Ramos (cell line): ENCODE measurements around the gene SNX3.
"Not testable (repeated sequence)": the region's sequence is repeated elsewhere in the genome, so short reads cannot be mapped to it uniquely, and the experiment has no call there.

Source experiments
- in situ Hi-C: fragments of 300-500 bp; cut with MboI; formaldehyde crosslinking; loops from one replicate; pipeline ENCODE4 v1.14.3; 2022; ENCODE audit warnings: low sequenced_read_pairs; ENCODE audit not compliant: unreplicated experiment

SNX3 gene

DNA sequence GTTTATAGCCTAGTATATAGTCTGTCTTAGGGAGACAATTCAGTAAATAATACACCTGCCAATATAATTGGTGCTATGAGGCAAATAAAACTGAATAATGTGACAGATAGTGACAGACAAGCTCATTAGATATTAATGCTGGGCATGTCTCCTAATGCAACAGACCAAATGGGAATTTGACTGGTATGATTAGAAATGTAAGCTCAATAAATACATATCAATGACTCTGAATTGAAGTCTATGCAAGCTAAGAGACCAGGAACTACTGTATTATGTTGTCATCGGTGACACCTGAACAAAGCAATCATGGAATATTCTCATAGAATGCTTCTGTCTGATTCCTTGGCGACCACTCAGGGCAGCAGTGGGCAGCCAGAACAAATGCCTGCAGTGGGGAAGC, 2.5 kb upstream of the SNX3 start:
- in situ Hi-C loops, result no loop called here

- in situ Hi-C loops, result no loop called here
Measured at GRCh38 chr6:108260126-108260808, 573 bp downstream of the SNX3 start.

DNA sequence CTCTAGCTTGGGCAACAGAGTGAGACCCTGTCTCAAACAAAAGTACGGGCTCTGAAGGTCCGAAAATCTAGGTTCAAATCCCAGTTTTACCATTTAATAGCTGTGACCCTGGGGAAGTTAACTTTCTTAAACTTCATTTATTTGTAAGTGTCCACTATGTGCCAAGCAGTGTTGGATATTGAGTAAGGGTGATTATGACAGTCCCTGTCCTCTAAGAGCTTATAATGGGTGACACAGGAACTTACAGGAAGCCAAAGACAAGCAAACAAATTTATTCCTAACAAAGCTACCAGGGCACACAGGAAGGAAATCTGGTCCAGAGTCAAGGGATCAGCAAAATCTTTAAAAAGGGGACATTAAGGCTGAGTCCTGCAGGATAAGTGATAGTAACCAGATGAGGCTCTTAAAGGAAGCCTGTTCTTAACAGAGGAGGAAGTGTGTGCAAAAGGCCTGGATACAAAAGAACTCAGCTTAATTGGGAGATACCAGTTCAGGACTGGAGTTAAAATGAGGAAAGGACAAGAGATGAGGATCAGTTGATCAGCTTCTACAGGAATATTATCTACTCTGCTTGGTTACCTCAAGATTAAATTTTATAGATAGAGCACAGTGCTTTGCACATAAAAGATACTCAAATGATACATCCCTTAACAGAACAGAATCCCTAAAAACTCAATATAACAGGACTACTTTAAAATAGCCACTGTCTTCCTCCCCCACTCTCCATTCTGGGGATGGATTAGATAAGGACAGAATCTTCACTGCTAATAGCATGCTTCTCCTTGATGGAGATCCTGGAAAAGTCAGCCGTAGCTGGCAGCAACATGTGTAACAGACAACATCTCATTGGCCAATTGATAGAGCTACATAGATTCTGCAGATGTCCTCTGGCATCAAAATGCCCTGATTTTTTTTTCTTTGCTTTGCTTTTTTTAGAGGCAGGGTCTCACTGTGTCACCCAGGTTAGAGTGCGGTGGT, 6.1 kb downstream of the SNX3 start:
- in situ Hi-C loops, result no loop called here

DNA sequence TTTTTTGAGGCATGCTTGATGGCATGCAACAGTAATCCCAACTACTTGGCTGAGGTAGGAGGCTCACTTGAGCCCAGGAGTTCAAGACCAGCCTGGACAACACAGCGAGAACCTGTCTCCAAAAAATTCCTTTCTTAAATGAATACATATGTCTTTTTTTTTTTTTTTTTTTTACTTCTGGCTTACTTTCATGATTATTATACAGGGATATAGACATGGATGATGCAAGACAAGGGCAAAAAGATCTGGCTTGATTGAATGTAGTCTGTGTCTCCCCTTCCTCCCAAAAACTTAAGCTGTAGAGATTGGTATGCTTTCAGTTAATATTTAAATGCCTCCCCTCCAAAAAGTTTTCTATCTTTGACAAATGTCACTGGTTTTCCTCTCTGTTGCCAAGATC, 7.6 kb downstream of the SNX3 start:
- in situ Hi-C loops, result no loop called here

- in situ Hi-C loops, result no loop called here
Measured at GRCh38 chr6:108252055-108252454, 8.8 kb downstream of the SNX3 start.

DNA sequence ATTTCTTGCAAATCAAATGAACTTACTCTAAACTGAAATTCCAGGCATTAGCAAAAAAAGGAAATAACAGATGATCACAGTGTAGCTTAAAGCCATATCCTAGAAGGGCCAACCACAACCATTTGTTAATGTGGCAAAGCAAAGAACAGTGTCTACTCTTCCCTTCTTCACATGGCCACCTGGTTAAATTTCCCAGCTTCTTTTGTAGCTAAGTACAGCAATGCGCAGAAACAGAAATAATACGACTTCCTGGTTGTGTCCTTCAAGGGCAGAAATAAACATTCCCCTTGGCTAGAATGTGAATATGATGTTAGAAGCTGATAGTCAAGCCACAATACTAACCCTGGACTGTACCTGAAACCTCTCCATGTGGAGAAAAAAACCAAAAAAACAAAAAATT, 9.6 kb downstream of the SNX3 start:
- in situ Hi-C loops, result no loop called here

DNA sequence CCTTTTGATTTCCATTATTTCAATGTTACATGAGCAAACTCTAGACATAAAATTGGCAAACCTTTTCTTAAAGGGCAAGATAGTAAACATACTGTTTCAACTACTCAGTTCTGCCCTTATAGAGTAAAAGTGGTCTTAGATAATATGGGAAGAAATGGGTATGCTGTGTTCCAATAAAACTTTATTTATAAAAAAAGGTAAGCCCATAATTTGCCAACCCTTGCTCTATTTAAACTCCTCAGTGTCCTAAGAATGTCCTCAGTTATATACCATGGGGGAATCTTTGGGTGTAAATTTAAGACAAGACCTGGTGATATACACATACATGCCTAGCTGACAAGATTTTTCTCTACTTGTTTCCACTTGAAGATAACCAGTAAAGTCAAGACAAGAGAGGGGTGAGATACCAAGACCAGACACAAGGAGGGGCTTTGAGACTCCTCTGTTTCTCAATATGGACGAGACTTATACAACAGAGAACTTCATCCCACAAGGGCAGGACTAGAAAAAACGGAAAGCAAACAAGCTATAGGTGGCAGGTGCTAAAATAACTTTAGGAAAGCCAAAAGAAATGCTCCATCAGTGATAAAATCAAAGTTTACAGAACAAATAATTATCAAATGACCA, 10.5 kb downstream of the SNX3 start:
- in situ Hi-C loops, result no loop called here

DNA sequence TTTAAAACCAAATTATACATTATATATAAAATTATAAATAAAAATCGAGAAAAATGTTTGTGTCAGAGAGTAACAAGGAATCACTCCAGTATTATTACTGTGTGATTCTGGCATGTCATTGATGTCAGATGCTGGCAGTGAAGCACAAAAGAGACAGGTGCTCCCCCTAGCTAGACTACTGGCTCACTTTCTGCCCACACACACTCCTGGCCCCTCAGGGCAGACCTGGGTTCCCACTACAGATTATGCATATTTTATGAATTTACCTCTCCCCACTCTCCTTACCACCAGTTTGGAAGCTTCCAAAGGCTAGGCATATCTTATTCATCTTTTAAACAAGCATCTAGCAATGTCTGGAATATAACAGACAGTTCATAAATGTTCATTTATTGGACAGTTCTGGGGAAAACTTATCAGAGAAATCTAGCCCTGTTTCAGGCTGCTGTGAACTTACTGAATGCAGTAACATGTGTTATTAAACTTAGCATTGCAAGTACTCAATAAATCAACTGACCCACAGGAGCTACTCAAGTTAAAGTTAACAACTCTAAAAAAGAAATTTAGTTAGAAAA, 12.8 kb downstream of the SNX3 start:
- in situ Hi-C loops, result no loop called here

- in situ Hi-C loops, result not testable (repeated sequence)
Measured at GRCh38 chr6:108245095-108245494, 15.7 kb downstream of the SNX3 start.

- in situ Hi-C loops, result no loop called here
Measured at GRCh38 chr6:108243836-108244235, 17.0 kb downstream of the SNX3 start.

GRCh38 chr6:108242721-108243120, 18.1 kb downstream of the SNX3 start:
- in situ Hi-C loops, result no loop called here

- in situ Hi-C loops, result no loop called here
Measured at GRCh38 chr6:108242259-108242658, 18.6 kb downstream of the SNX3 start.

DNA sequence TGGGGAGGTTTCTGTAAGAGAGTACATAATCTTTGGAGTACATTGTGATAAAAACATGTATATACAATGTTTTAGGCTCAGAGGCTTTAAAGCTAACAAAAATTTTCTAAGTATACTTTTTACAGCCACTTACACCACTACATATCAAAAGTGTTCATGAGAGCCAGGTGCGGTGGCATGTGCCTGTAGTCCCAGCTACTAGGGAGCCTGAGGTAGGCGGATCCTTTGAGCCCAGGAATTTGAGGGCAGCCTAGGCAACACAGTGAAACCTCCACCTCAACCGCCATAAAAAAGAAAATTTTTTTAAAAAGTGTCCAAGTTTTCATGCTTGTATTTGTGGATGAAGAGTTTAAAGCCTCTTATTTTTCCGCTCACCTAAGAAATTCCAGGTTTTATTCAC, 22.5 kb downstream of the SNX3 start:
- in situ Hi-C loops, result no loop called here

GRCh38 chr6:108236791-108237190, 24.0 kb downstream of the SNX3 start:
- in situ Hi-C loops, result no loop called here

- in situ Hi-C loops, result no loop called here
Measured at GRCh38 chr6:108235127-108235526, 25.7 kb downstream of the SNX3 start.

DNA sequence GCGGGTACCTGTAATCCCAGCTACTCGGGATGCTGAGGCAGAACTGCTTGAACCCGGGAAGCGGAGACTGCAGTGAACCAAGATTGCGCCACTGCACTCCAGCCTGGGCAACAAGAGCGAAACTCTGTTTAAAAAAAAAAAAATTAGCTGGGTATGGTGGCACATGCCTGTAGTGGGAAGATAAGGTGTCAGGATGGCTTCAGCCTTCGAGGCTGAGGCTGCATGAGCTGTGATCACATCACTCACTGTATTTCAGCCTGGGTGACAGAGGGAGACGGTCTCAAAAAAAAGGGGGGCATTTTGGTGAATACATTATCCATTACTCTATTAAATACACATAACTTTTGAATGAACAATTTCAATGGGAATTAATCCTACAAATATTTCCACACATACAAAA, 32.4 kb downstream of the SNX3 start:
- in situ Hi-C loops, result no loop called here

- in situ Hi-C loops, result no loop called here
Measured at GRCh38 chr6:108227290-108227689, 33.5 kb downstream of the SNX3 start.

DNA sequence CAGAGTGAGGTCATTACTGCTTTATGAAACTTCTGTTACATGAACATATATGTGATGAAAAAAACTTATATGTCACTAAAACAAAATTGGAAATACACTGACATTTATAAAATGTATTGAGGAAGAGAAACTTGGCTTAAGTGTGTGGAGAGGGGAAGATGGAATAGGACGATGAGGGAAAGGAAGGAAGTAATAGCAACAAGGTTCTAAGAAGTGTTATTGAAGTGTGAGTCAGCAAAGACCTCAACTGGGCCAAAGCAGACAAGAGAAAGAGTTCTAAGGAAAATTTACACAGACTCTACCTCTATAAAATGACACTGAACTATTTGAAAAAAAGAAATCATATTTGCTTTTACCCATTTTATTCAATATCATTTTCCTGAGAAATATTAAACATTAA, 38.3 kb downstream of the SNX3 start:
- in situ Hi-C loops, result no loop called here

DNA sequence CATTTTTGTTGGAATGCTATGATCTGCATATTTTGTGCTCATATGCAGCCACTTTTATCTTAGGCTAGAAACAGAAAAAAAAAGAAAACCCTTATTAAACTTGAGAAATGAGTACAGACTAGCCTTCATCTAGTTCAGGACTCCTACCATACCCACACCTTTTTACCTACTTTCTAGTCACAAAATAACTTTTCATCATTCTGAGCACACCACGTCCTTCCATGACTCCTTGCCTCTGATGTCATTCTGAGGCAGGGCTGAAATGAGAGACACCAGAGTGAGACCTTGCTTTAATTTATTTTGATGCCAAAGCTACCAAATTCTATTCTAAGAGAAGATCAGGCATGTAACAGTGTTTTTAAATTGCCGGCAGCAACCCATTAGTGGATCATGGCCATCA, 38.8 kb downstream of the SNX3 start:
- in situ Hi-C loops, result no loop called here

DNA sequence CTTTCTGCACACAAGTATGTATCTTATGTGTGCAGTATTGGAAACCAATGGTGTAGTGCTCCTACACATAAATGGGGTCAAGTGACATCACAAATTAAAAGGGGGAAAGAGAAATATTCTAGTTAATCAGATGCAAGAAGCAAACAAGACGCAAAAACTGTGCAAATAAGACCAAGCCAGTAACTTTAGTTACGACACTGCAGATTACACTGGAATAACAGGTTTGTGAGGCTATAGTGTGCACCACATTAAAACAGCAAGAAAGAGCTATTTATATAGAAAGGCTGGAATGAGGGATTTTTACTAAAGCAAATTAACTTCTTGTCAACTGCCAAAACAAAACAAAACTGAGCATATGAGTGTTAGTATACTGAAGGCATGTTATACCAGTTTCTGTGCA, 49.2 kb downstream of the SNX3 start:
- in situ Hi-C loops, result no loop called here

GRCh38 chr6:108210556-108210955, 50.3 kb downstream of the SNX3 start:
- in situ Hi-C loops, result no loop called here
